ENCODE measurements around the gene PCDH8. TPM values are rescaled to one million over a fixed set of nuclear protein-coding genes. Genes with fewer than 3 reads are reported as not detected.

Gene PCDH8
- total RNA-seq, 1 experiment from 2014 or later = 2.1 TPM

DNA sequence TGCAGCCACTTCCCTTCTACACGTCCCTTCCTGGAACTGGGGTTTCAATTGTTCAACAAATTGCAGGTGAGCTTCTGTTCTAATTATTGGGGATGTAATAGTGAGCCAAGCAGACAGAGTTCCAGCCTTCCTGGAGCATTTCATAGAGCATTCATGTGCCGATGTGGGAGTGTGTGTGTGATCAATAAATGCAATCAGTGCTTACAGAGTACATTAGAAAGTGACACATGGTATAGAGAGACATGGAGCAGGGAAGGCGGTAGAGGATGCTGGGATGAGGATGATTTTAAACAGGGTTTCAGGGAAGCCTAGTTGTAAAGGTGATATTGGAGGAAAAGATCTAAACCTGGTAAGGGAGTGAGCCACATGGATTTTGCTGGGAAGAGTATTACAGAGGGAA, 21.7 kb upstream of the PCDH8 start:
- Histone ChIP-seq H3K18ac (ENCODE audit: insufficient read length, low read depth, low read length) (no peak overlapping the region), H3K79me1 (ENCODE audit: insufficient read depth, low read depth, low read length, poor library complexity, severe bottlenecking) (no peaks in the 10 kb centered on the region), H3K14ac (ENCODE audit: insufficient read depth, low read length) (no peak overlapping the region), H3K56ac (ENCODE audit: insufficient read length, low read depth, low read length) (no peak overlapping the region), H3K27me3 (ENCODE audit: insufficient read depth, low read length) (no peaks in the 10 kb centered on the region), H3K23ac (ENCODE audit: insufficient read length, low read depth, low read length) (no peak overlapping the region), H2BK20ac (ENCODE audit: low read depth, low read length, poor library complexity, severe bottlenecking) (no peak overlapping the region), H4K5ac (ENCODE audit: insufficient read length, low read depth, low read length) (no peak overlapping the region), H3T11ph (ENCODE audit: low read length) (no peak overlapping the region), H3K9me3 (ENCODE audit: control insufficient read depth, low read depth, low read length) (no peaks in the 10 kb centered on the region), H3K23me2 (ENCODE audit: insufficient read length, low read depth, low read length, poor library complexity, severe bottlenecking) (no peaks in the 10 kb centered on the region), H3K4me1 (ENCODE audit: insufficient read depth, low read length) (peaks cover 5% of the 10 kb centered on the region), H3K79me2 (ENCODE audit: insufficient read depth, low read length) (no peaks in the 10 kb centered on the region), H2BK15ac (ENCODE audit: low read depth, low read length) (no peak overlapping the region), H4K20me1 (ENCODE audit: control insufficient read depth, insufficient read depth, insufficient read length) (peaks cover 2% of the 10 kb centered on the region), H3K27ac (ENCODE audit: insufficient read length, low read depth, low read length) (no peak overlapping the region), H3K4me2 (ENCODE audit: insufficient read depth, insufficient read length, low read length) (no peak overlapping the region), H2BK12ac (ENCODE audit: insufficient read length, low read depth, low read length) (no peak overlapping the region), H2AFZ (ENCODE audit: low read length) (no peak overlapping the region), H2BK120ac (ENCODE audit: low read depth, low read length, poor library complexity, severe bottlenecking) (no peak overlapping the region), H3K4ac (ENCODE audit: low read depth, low read length) (no peak overlapping the region), H4K8ac (replicated peaks; ENCODE audit: insufficient read length, low read depth, low read length) (no peak overlapping the region), H4K91ac (ENCODE audit: insufficient read length, low read depth, low read length) (no peak overlapping the region), H3K9ac (ENCODE audit: extremely low read depth, insufficient read length, low read length) (no peak overlapping the region), H2AK5ac (ENCODE audit: insufficient read length, low read length) (no peak overlapping the region), H2BK5ac (ENCODE audit: insufficient read length, low read length) (no peak overlapping the region)
- no peak for DNase-seq
- TF ChIP-seq, protein P1, sequence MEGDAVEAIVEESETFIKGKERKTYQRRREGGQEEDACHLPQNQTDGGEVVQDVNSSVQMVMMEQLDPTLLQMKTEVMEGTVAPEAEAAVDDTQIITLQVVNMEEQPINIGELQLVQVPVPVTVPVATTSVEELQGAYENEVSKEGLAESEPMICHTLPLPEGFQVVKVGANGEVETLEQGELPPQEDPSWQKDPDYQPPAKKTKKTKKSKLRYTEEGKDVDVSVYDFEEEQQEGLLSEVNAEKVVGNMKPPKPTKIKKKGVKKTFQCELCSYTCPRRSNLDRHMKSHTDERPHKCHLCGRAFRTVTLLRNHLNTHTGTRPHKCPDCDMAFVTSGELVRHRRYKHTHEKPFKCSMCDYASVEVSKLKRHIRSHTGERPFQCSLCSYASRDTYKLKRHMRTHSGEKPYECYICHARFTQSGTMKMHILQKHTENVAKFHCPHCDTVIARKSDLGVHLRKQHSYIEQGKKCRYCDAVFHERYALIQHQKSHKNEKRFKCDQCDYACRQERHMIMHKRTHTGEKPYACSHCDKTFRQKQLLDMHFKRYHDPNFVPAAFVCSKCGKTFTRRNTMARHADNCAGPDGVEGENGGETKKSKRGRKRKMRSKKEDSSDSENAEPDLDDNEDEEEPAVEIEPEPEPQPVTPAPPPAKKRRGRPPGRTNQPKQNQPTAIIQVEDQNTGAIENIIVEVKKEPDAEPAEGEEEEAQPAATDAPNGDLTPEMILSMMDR (conservative IDR thresholded peaks at IDR 0.05) = no peak
- Mint-ChIP-seq H3K4me3 (no peak overlapping the region), H3K27me3 (ENCODE audit: low read depth) (peaks cover 66% of the 10 kb centered on the region), H3K9me3 (peaks cover 13 to 15% of the 10 kb centered on the region in 2 experiments), H3K36me3 (ENCODE audit: insufficient read depth in 1 of 3, low read depth in 3 of 3) (peaks cover 5 to 15% (median 9%) of the 10 kb centered on the region in 3 experiments; a peak in 6 of 7 replicates), H3K4me1 (peaks cover 19 to 40% of the 10 kb centered on the region in 2 experiments), H3K27ac (no peak overlapping the region)
- no CpG with 5 or more reads among the region's 3 CpGs for WGBS (ENCODE audit: extremely low coverage, insufficient read length, low lambda C conversion rate)
